Muscle layer of colon (tissue), 2 donors: ENCODE results near the gene M1AP.

Source experiments
- H3K27ac ChIP-seq: one replicate; pipeline ENCODE4 v1.7.0; 2013; ENCODE audit warnings: low read depth, mild to moderate bottlenecking, low read length, moderate library complexity
- H3K27me3 ChIP-seq, 2 donors: one replicate each; pipeline ENCODE4 v1.7.0; 2013; ENCODE audit warnings: low read length in 2 of 2, mild to moderate bottlenecking in 2 of 2; ENCODE audit not compliant: insufficient read depth in 2 of 2, control insufficient read depth in 1 of 2
- H3K36me3 ChIP-seq: one replicate; pipeline ENCODE4 v1.7.0; 2013; ENCODE audit warnings: mild to moderate bottlenecking, low read length; ENCODE audit not compliant: insufficient read depth
- H3K4me1 ChIP-seq: one replicate; pipeline ENCODE4 v1.7.0; 2013; ENCODE audit warnings: mild to moderate bottlenecking, low read length; ENCODE audit not compliant: insufficient read depth
- H3K4me3 ChIP-seq, 2 donors: one replicate each; pipeline ENCODE4 v1.7.0; 2013; ENCODE audit warnings: low read length in 2 of 2, low read depth in 1 of 2, mild to moderate bottlenecking in 1 of 2, moderate library complexity in 1 of 2
- H3K9ac ChIP-seq: one replicate; pipeline ENCODE4 v1.7.0; 2013; ENCODE audit warnings: low read length
- H3K9me3 ChIP-seq: one replicate; pipeline ENCODE4 v1.7.0; 2013; ENCODE audit warnings: mild to moderate bottlenecking, low read length
- donor health status: abdominal sarcoma.
- donor health status: Adenocarcinoma of cecum.

The M1AP gene

DNA sequence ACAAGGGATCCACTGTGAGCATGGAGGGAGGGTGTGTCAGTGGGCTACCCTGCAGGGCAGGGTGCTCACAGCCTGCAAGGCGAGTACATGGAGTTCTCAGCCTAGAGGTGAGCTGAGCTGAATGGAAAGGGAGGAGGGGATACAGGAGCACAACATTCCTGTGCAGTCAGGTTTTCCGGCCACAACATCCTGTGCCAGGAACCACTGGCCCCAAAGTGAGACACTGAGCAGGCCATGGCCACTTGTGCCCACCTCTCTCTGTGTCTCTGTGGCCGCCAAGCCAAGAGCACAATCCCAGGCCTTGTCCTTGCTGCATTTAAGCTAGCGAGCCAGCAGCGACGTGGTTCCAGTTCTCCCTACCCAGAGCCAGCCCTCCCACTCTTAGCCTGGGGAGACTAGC, 87.5 kb downstream of the M1AP start:
- Histone ChIP-seq H3K27ac (no peak overlapping the region), H3K9me3 (no peaks in the 10 kb centered on the region), H3K4me1 (no peaks in the 10 kb centered on the region), H3K27me3 (no peaks in the 10 kb centered on the region), H3K9ac (no peak overlapping the region), H3K4me3 (no peak overlapping the region), H3K36me3 (peaks cover 8% of the 10 kb centered on the region)

DNA sequence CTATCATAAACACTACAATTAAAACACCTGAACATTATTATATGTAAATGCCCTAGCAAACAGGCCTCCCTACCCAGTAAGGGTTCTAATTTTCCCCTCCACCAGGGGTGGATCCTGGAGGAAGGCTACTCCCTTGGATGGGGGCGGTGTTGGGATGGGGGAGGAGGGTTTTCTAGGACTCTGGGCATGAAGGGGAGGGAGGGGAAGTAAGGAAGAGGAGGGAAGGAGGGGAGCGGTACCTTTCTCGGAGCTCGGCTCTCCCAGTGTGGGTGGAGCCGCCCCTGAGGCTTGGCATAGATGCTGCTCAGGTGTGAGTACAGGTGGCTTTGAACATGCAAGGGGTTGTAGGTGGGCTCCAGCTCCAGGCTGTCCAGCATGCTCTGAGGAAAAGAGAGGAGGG, 88.2 kb downstream of the M1AP start:
- H3K9ac ChIP-seq = no peak overlapping the region
- H3K4me3 ChIP-seq = no peak overlapping the region
- H3K27ac ChIP-seq = no peak overlapping the region
- H3K27me3 ChIP-seq = no peaks in the 10 kb centered on the region
- H3K36me3 ChIP-seq = peaks cover 8% of the 10 kb centered on the region
- no peaks in the 10 kb centered on the region for H3K4me1 ChIP-seq
- no peaks in the 10 kb centered on the region for H3K9me3 ChIP-seq

DNA sequence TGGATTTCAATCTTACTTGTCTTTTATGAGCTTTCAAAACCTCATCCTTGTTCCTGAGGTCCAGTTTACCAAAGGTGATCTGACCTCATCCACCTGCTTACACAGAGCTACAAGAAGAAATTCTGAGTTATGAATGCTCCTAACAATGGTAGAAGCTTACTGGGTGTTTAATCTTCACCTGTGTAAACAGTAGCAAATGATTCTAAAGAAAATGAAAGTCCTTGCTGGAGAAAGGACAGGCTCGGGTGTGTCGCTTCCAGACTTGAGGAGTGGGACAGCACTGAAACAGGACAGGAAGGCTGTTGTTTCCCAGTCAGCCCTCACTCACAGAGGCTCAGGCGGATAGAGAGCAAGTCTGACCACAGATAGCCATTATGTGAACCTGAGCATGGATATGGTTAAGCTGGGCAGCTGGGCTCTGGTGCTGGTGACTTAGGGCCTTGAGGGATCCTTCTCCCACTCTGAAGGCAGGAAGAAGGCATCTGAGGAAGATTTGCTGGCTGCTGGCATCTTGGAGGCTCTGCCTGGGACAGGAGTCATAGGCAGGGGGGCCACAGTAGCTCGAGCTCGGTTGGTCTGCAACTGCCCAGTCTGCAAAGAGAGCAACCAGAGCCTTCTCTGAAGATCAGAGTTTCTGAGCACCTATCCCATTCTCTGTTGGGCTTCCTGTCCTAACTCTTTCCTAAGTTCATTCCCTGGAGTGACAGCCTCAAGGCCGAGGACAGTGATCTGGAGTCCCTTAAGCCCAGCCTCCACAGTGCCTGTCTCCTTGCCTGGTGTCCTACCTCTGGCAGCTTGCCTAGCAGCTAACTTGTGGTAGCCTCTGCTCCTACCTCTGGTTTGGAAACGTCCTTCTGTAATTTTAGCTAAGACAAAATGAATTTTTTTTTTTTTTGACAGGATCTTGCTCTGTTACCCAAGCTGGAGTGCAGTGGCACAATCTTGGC, 89.6 kb downstream of the M1AP start:
- Histone ChIP-seq H3K4me3 (no peak overlapping the region), H3K4me1 (no peaks in the 10 kb centered on the region), H3K9ac (no peak overlapping the region), H3K27me3 (no peaks in the 10 kb centered on the region), H3K36me3 (peaks cover 8% of the 10 kb centered on the region), H3K27ac (no peak overlapping the region), H3K9me3 (no peaks in the 10 kb centered on the region)

DNA sequence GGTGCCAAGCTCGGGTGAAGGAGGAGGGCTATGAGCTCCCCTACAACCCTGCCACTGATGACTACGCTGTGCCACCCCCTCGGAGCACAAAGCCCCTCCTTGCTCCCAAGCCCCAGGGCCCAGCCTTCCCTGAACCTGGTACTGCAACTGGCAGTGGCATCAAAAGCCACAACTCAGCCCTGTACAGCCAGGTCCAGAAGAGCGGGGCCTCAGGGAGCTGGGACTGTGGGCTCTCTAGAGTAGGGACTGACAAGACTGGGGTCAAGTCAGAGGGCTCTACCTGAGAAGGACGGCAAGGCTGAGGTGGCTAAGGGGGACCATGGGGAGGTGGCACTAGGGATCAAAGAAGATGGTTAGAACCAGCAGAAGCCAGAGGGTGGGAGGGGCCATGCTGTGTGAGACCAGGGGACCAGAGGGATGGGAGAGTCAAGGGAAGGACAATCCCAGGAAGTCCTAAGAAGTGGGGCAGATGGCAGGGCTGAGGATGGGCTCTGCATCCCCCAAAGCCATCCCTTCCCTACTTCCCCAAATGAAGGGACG, 91.2 kb downstream of the M1AP start:
- H3K27me3 ChIP-seq = no peaks in the 10 kb centered on the region
- H3K27ac ChIP-seq = no peak overlapping the region
- no peak overlapping the region for H3K9ac ChIP-seq
- H3K36me3 ChIP-seq = peaks cover 8% of the 10 kb centered on the region
- H3K9me3 ChIP-seq = no peaks in the 10 kb centered on the region
- H3K4me1 ChIP-seq = no peaks in the 10 kb centered on the region
- H3K4me3 ChIP-seq = no peak overlapping the region

DNA sequence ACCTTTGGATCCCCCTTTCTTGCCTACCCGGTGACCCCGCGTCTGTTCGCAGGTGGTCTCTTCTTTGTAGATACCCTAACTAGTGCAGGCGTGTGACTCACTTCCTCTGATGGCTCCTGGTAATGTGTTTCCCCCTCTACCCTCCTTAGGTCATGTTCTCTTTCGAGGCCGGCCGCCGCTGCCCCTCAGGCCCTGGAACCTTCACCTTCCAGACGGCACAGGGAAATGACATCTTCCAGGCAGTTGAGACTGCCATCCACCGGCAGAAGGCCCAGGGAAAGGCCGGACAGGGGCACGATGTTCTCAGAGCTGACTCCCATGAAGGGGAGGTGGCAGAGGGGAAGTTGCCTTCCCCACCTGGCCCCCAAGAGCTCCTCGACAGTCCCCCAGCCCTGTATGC, 92.0 kb downstream of the M1AP start:
- Histone ChIP-seq H3K27ac (no peak overlapping the region), H3K9me3 (no peaks in the 10 kb centered on the region), H3K27me3 (no peaks in the 10 kb centered on the region), H3K36me3 (peaks cover 8% of the 10 kb centered on the region), H3K4me1 (no peaks in the 10 kb centered on the region), H3K9ac (no peak overlapping the region), H3K4me3 (no peak overlapping the region)

GRCh38 chr2:74555610-74556103, 92.5 kb downstream of the M1AP start:
- Histone ChIP-seq H3K27me3 (no peaks in the 10 kb centered on the region), H3K4me3 (peak overlapping the region in 1 of 2 donors; percentile 81), H3K9me3 (no peaks in the 10 kb centered on the region), H3K27ac (peak overlapping the region; percentile 61), H3K9ac (no peak overlapping the region), H3K4me1 (no peaks in the 10 kb centered on the region), H3K36me3 (peaks cover 8% of the 10 kb centered on the region)

DNA sequence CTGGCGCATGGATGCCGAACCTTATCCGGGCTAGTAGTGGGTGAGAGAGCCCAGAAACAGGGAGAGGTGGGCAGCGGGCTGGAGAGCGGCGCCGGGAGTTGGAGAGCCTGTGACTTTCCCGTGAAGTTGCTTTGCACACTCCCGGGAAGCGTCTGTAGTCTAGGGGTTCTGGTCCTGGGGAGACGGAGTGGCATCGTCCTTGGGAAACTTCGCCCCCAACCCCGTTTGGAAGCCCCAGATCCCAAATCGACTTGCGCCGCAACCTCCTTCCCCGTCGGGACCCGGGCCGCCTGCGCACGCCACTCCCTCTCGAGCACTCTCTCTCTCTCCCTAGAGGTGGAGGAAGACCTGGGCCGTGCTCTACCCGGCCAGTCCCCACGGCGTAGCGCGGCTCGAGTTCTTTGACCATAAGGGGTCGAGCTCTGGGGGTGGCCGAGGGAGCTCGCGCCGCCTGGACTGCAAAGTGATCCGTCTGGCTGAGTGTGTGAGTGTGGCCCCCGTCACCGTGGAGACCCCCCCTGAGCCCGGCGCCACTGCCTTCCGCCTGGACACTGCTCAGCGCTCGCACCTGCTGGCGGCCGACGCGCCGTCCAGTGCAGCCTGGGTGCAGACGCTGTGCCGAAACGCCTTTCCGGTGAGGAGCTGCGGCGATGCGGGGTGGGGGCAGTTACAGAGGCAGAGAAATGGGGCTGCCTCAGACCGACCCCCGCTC, 93.2 kb downstream of the M1AP start:
- peak overlapping the region; percentile 81 to 84 for H3K4me3 ChIP-seq
- H3K27me3 ChIP-seq = no peaks in the 10 kb centered on the region
- H3K9ac ChIP-seq = peak overlapping the region; percentile 67
- peak overlapping the region; percentile 61 for H3K27ac ChIP-seq
- peaks cover 2% of the 10 kb centered on the region for H3K4me1 ChIP-seq
- peaks cover 8% of the 10 kb centered on the region for H3K36me3 ChIP-seq
- no peaks in the 10 kb centered on the region for H3K9me3 ChIP-seq

DNA sequence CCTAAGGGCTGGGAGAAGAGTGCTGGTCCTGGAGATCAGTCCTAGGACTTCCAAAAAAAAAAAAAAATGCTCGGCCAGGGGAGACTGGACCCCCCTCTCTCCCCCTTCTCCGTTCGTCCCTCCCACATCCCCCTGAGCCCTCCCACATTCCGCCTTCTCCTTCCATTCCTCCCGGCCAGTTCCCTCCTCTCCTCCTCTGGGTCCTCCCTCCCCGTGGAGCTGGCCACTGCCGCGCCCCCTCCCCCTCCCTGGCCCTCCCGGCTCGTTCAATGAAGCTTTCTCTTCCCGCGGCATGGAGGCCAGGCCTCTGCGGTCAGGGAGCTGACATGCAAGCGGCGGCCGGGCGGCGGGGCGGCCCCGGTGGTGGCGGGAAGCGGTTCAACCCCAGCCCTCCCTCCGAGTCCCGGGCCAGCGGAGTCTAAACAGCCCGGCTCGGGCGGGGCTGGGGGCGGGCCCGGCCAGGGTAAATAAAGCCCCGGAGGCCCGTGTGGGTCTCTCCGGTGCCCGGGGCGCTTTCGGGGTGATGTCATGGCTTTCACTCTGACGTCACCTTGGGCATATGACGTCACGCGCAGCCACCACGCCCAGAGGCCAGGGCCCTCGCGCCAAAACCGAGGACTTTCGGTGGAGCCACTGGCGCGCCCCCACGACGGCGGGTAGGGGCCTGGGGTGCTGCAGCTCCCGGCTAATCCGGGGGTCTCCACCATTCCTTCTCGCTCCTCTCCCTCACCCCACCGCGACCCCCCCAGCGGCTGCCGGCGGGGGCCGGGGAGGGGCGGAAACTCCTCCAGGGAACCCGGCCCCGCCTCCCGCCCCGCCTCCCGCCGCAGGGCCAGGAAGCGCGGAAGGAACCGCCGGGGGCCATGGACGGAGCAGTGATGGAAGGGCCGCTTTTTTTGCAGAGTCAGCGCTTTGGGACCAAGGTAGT, 94.0 kb downstream of the M1AP start, which contains the start of the genes DOK1 and LOXL3:
Gene DOK1, plus strand, starts transcription at position 829 of the 928 bp plus-strand sequence. Its CDS starts 35 bp downstream, at position 864.
Gene LOXL3, minus strand, starts transcription at position 51 of the 928 bp plus-strand sequence. CDS start 1,308 bp downstream, outside the sequence.
- peak within 1 kb of the TSS; percentile 61 for H3K27ac ChIP-seq
- no peaks in the 10 kb centered on the region for H3K27me3 ChIP-seq
- H3K9me3 ChIP-seq = no peaks in the 10 kb centered on the region
- H3K36me3 ChIP-seq = peaks cover 8% of the 10 kb centered on the region
- peaks cover 10% of the 10 kb centered on the region for H3K4me1 ChIP-seq
- peak within 1 kb of the TSS; percentile 67 for H3K9ac ChIP-seq
- H3K4me3 ChIP-seq = peak within 1 kb of the TSS; percentile 81 to 84

DNA sequence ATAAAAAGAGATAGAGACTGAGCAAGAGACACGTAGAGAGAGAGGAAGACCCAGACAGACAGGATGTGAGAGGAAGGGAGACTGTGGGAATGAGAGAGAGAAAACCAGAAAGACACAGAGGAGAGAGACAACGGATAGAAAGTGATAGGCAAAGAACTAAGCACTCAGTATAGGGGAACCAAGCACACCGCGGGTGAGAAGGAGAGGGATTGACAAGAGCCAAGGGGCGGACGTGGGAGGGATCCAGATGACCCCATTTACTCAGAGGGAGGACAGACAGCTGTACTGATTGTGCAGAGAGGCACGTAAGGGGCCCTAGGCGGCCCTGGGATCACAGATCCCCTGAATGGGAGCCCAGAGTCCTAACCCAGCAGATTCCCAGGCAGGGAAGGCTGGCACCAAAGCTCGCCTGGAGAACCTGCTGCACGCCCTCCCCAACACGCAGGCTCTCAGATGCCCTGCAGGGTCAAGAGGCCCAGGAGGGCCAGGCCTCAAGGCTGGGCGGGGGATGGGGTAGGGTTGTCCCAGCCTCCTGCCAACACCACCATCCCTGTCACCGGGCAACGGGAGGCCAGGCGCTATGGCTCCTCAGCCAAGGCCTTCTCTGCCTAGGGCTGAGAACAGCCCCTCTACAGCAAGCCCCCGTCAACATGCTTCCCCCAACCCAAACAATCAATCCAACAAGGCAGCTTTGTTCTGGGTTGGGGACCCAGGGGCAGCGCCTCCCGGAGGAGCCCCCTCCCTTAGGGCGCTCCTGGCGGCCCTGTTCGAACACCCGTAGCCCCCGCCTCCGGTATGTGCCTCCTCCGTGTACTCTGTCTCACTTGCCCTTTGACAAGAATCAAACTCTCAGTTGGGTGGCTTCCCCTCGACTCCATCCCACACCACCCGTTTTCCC, 95.0 kb downstream of the M1AP start:
- Histone ChIP-seq H3K36me3 (peaks cover 8% of the 10 kb centered on the region), H3K9me3 (no peaks in the 10 kb centered on the region), H3K4me3 (peak overlapping the region; percentile 81 to 84), H3K27me3 (no peaks in the 10 kb centered on the region), H3K9ac (no peak overlapping the region), H3K4me1 (peaks cover 15% of the 10 kb centered on the region), H3K27ac (peak overlapping the region; percentile 42)
